Tibial nerve (tissue), 4 donors: Measurements from ENCODE around the gene KLC3.

Source experiments
- CTCF ChIP-seq, 5 experiments: fragments of 200-600 bp in 3 of 5; fragments of 450-650 bp in 2 of 5; sonication (generic) in 3 of 5; IDR thresholded peaks; one replicate each; pipeline ENCODE4 v1.5.1; 2016 to 2019; ENCODE audit warnings: antibody characterized with exemption in 5 of 5, mild to moderate bottlenecking in 3 of 5, moderate library complexity in 2 of 5
- EP300 ChIP-seq, 2 donors: sonication (generic); formaldehyde crosslinking; IDR thresholded peaks; one replicate each; pipeline ENCODE4 v1.6.1; 2017; ENCODE audit warnings: antibody characterized with exemption in 2 of 2, mild to moderate bottlenecking in 1 of 2

GRCh38 chr19:45324349-45324907 is 16.1 kb upstream of the KLC3 start:
- TF ChIP-seq EP300 (IDR thresholded peaks at IDR 0.05) (no peak), CTCF (IDR thresholded peaks at IDR 0.05) (no peak)
